Activated CD8-positive, alpha-beta memory T cell treated with anti-CD3 and anti-CD28 coated beads, Interleukin-2, amount 50 U/mL, for 24 hours (primary cell): ENCODE data around the gene MEPE.

Source experiments
- DNase-seq: peaks from one replicate; pipeline ENCODE4 v3.0.0-alpha.2; 2020; ENCODE audit errors: extremely low read depth

The MEPE gene, protein sequence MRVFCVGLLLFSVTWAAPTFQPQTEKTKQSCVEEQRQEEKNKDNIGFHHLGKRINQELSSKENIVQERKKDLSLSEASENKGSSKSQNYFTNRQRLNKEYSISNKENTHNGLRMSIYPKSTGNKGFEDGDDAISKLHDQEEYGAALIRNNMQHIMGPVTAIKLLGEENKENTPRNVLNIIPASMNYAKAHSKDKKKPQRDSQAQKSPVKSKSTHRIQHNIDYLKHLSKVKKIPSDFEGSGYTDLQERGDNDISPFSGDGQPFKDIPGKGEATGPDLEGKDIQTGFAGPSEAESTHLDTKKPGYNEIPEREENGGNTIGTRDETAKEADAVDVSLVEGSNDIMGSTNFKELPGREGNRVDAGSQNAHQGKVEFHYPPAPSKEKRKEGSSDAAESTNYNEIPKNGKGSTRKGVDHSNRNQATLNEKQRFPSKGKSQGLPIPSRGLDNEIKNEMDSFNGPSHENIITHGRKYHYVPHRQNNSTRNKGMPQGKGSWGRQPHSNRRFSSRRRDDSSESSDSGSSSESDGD

DNA sequence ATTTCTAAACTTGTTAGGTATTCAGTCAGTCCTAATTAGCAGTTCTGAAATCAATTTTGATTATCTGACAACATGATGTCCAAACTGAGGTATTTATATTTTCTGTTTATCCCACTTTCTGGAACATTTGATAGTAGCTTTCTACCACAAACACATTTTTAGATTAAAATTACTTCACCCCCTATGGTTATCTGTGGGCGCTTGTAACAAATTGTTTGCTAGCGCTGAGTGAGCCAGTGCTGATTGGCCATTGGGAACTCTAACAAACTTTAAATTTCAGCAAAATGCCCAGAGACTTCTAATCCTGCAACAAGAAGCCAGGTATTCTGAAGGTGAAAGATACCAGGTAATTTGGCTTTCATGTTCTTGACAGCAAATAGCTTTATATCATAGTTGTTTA is at the start of gene MEPE:
Gene MEPE, plus strand, starts transcription at position 301 of the 400 bp plus-strand sequence. CDS start 1,746 bp downstream, outside the sequence.
- no peak for DNase-seq

DNA sequence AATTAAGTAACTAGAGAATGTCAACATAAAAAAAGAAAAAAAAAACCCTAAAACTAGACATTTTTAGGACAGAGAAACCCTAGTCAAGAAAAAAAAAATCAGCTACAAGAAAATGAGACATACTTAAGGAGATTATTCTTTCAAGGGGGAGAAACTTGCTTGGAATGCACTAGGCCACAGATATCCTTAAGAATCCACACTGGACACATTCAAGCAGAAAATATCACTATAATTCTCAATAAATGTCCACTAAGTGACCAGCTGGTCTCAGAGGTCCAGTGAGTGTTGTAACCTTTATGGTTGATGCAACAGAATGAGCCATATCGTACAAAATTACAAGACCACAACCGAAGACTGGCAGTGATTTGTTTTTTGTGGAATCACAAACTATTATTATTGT is 49.0 kb upstream of the MEPE start:
- no peak for DNase-seq

DNA sequence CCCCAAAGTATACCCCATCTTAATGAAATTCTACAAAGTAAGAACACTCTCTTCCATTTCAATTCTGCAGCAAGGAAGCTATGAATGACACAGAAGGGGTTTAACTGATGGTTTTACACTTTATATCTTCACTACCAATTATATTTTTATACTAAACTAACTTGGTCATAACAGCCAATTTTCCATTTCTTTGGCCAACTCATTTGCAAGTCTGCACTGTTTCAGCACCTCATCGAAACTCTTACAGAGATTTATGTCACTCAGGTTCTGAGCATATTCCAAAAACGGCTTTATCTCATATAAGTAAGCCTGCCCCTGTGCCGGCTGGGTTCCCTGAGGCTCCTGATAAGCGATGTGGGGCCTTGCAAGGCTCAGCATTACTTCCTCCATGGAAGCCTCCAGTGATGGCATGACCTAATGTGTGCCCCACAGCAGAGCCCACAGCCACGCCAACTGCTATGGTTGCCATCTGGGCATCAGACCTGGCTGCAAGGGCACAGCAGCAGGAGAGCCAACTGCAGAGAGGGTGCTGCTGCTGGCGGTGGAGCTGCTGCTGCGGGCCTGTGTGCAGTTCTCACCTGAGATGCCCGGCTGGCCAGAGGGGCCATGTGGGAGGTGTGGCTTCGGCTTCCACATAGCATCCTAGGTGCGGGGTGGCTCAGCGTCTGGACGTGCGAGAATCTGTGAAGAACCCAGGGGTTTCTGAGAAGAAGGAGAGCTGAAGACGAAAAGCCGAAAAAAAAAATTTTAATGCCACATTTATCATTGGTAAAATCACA is 46.8 kb upstream of the MEPE start:
- DNase-seq = no peak

DNA sequence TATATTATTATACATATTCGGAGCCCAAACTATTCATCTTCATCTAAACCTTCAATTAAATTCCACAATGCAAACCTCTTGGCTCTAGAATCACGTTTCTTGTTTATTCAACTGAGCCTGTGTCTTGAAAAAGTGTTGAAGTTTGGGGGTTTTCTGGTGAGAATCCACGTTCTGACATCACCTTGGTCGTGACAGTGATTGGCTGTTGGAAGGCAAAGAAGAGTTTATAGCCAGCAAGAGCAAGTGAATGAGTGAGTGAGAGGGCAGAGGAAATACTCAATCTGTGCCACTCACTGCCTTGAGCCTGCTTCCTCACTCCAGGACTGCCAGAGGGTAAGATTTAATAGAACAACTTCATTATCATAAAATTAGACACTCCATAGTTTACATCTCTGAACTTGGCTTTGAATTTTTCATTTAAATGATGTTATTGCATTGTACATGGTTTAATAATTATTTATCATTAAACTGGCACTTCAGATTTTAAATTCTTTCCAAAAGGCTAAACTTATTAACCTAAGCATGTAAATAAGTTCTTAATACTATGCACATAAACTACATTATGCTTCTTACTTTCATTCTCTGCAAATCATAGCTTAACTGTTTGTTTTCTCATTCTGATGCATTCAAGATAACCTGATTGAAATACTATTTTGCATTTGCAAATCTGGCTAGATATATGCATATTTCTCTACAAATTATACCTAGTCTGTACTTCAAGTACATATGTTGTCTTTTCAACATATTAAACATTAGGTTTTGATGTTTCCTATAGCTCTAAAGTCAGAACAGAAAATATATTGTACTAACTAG is 33.3 kb upstream of the MEPE start, which contains the start of gene IBSP:
Gene IBSP, plus strand, starts transcription at position 254 of the 813 bp plus-strand sequence. CDS start 2,808 bp downstream, outside the sequence.
- no peak for DNase-seq

DNA sequence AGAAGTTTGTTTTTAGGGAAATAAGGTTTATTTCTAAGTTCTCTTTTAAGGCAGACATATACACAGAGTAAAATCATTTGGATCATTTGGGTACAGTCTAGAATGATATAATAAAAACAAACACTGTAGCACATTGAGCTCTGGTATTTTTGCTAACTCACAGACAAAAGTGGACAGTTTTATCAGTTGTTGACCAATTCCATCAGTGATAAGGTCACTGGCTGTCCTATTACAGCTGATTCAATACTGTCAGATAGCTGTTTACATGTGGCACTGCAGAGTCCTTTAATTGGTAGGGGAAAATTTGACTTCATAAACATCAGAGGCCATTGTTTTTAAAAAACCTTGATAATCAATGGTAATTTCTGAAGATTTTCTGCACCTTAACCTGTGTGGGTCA is 29.9 kb upstream of the MEPE start:
- DNase-seq = no peak

DNA sequence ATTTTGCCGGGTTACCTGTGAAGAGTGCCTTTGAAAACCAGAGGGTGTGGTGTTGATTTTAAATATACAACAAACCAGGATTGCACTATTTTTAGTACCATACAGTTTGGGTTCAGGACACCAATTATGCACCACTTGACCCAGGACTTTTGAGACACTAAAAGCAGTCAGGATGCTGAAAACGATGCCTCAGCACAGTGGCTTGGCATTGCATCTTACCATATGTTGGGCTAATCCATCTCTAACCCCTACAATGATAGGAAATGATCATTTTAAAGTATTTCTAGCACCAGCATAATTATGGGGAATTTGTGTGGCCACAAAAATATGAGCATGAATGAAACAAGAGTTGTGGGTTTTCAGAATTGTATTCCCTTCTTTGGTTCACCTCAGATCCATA is 29.3 kb upstream of the MEPE start:
- no peak for DNase-seq

DNA sequence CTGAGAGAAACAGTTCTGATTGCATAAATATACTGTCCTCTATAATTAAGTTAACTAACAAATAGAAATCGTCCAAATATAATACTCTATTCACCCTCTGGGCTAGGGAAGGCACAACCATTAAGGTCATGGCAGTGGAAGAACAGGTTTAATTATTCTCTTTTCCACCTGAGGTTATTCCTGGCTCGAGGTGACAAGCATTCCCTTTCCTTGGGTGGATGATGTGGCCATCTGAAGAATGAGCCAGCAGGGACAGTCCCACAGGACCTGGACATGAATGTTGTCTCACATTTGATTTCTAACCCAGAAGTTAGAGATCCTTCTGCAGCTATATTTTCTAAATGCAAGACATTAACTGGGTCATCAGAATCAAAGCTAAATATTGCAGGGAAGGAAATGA is 27.9 kb upstream of the MEPE start:
- DNase-seq = no peak

DNA sequence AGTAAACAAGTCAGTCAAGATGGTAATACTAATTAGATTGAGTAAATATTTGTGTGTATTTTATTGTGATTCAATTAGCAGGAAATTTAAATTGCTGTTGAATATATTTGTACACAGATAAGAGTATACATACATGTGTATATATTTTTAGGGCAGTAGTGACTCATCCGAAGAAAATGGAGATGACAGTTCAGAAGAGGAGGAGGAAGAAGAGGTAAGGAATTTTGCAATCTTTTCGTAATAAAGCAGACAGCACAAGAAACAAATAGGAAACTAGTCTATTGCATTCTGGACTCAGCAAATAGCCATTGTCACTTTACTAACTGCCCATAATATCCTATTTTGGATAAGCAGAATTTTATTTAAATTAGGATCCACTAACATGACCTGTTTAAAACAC is 26.8 kb upstream of the MEPE start:
- DNase-seq = no peak

DNA sequence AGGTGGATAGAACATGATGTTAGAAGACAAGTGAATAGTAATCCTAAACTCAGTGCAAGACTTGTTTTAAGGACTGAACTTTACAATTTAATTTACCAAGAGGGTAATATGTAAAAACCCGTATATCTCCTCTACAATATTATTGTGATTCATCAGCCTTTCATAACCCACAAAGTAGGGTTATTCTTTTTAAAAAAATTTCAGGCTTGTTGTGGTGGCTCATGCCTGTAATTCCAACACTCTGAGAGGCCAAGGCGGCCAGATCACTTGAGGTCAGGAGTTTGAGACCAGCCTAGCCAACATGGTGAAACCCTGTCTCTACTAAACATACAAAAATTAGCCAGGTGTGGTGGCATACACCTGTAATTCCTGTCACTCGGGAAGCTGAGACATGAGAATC is 26.2 kb upstream of the MEPE start:
- DNase-seq = no peak

DNA sequence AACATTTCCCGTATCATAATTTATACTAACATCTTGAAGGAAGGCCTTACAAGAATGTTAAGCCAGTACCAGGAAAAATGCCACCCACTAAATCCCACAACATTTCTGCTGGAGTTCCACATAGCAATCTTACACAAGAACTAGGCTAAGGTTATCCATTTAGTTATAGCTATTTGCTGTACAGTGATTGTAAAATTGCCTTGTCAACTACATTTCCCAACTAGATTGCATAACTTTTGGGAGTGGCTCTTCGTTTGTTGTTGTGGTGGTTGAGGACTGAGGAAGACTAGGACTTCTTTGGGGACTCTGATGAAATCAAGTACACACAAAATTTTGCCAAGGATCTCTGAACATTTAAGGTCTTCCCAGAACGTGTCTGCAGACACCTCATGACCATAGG is 25.4 kb upstream of the MEPE start:
- no peak for DNase-seq

DNA sequence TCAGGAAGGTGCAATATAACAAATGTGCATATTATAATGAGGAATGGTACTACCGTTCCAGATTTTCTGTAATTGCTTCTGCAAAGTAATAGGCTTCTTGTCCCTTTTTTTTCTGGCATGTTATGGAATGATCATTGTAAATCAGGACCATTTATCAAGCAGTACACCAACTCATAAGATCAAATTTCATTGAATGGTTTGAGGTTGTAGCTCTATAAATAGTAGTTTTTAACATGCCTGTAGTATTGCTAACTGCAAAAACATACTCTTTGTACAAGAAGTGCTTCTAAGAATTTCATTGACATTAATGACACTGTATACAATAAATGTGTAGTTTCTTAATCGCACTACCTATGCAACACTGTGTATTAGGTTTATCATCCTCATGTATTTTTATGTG is 20.8 kb upstream of the MEPE start:
- DNase-seq = no peak

DNA sequence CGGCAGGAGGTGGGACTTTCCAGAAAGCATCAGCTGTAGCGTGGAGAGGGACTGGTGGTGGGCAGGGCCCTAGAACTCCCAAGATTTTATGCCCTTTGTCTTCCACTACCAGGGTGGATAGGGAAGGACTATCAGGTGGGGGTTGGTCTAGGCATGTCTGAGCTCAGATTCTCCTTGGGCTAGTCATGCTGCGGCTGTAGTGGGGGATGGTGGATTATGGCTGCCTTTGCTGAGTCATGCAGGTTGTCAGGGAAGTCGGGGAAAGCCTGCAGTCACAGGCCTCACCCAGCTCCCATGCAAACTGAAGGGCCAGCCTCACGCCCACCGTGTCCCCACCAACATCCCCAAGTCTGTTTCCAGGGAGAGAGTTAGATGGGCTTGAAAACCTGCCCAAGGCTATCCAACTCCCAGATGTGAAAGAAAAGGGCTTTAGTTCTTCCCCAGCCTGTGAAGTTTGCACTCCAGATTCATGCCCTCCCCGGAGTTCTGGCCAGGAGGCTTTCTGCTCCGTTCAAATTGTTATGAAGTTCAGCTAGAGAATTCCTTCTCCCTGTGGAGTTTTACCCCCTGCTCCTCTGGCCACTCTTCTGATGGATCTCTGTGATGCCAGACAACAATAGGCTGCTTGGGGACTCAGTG is 13.4 kb upstream of the MEPE start:
- no peak for DNase-seq

DNA sequence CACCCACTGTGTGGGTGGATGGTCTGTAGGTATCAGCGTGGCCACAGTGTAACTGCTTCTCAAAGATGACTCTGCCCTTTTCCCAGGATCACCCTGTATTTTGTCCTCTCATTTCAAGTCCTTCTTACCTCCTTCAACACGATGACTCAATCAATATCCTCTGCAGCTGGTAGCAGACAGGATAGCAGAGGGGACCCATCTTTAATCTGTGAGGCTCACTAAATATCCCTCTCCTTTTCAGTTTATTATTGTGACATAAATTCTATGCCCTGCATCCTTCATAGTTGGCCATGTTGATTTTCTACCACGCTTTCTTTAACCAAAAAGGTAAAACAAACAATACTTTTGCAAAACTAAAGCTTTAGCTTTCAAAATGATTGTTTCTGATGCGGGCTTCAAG is 9.6 kb upstream of the MEPE start:
- DNase-seq = no peak

DNA sequence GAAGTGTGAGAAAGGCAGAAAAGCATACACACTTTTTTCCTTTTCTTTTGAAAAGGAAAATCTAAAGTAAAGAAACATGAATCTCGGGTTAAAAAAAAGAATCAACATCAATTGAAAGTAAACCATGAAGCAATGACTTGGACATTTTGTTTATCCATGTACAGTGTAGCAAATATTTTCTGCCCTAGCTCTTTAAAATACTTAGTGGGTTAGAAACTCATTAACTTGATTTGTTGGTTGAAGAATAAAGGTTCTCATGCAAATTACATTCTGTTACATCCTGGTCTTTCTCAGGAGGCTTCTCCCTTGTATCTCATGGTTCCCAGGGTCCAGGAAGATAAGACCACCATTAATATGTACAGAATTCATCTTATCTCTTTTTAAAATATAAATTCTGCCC is 9.0 kb upstream of the MEPE start:
- DNase-seq = no peak

DNA sequence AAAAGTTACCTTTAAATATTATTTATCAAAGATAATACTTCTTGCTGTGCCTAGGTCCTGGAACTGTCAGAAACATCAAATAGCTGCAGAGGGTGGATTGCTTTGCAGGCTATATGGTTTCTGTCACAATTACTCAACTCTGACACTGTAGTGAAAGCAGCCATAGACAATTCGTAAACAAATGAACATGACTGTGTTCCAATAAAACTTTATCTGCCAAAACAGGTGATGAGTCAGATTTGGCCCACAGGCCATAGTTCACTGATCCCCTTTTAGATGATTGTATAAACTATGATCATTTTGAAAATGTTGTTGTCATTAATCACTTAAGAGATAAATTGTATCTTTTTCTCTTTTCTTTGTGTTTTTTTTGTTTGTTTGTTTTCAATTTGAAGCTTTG is 8.4 kb upstream of the MEPE start:
- no peak for DNase-seq

DNA sequence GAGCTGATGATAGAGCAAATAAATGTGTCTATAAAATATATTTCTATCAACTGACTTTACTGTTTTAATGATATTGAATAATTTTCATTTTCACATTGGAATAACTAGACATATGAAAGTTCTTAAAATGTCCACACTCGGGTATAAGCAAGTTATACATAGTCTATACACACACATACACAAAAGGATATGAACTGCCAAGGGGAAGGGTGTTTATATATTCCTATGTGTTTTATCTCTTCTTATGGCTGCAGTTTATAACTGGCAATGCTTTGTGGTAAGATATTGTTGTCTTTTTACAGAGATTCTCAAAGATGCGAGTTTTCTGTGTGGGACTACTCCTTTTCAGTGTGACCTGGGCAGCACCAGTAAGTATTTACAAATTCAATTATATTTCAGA is 1.6 kb downstream of the MEPE start:
- no peak for DNase-seq

DNA sequence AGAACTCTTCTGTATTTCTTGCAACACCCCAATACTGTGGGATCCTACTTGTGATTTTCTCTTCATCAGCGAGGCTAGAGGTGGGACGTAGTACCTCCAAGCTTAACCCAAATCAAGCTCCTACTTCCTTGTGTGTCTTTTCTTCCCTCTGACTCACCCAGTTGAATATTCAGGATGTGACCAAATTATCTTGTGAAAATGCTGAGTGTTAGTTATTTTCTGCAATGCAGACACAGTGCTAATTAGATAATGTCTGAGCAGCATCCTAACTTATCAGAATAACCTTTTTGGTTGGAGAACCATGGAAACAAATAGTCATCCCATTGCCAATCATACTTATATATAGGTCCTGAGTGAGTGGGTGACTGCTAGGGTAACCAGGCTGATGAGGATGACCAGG is 2.4 kb downstream of the MEPE start:
- DNase-seq = no peak

DNA sequence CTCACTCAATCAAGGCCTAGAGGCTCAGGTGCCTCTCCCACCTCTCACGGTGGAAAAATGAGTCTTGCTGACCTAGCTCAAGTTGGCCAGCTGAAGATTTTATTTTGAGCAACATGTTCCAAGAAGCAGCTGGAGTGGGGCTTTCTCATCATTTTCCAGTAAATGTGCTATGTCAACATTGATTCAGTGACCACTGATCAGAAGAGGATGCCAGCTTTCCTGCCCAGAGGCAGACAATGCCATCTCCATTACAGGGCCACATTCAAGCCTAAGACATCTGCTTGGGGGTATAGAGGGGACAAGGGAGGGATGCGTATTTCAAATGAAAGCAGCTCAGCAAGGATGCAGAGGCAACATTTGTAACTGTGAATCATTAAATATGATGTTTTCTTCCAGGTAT is 3.0 kb downstream of the MEPE start:
- DNase-seq = no peak

DNA sequence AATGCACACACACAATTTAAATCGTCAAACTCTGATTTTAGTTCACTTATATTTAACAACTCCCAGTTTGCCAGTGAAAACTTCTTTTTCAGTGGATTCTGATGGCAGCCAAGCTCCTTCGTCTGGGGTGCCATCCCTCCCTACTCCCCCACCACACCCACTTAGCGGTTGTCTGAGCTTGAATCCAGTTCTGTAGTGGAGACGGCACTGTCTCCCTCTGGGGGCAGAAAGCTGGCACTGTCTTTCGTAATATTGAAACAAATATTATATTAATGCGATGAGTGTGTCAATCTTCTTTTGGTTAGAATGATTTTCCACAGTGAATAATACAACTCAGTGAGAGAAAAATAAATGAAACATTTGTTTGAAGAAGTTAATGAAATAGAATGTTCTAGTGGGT is 5.4 kb downstream of the MEPE start:
- DNase-seq = no peak

DNA sequence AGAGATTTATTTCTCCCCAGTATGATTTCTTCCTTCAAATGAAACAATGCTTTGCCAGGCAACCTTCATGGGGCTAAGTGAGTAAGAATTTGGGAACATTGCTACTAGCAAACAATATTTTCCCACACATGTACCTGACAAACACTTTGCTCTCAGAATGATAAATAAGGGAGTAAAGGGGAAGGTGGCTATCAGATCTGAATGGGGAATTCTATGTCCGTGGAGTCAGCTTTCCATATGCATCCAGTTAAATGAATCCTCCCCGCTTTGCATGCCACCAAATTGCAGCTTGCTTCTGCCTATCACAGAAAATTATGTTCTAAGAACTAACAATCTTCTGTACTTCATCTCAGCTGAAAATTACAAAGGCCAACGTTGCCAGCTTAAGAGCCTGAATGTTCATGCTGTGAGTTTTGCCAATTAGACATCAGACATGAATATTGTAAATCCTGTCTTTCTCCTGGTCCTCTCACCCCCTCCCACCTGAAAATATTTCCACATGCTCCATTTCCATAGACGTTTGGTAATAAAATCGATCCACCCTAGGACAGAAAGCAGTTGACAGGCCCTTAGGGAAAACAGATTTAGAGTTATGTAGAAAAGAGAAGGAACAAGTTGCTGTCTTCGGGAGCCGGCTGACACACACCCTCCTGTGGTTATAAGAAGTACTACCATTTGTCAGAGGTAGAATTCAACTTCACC is 6.3 kb downstream of the MEPE start:
- no peak for DNase-seq

DNA sequence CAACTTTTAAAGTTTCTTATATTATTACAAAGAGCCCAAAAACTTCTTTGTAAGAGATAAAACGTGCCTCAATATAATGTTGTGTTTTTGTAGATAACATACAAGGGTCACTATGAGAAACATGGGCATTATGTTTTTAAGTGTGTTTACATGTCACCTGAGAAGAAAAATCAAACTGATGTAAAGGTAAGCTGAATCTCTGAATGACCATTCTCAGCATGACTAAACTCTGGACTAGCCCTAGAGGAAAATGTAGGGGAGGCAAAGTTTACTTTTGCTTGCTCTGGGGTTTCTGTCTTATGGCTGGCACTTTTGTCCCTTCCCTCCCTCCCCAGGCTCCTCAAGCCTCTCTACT is 6.8 kb downstream of the MEPE start:
- no peak for DNase-seq
